A673 (cell line): ENCODE data around the gene PLXND1. TPM values are rescaled to one million over a fixed set of nuclear protein-coding genes. Genes with fewer than 3 reads are reported as not detected.

ENCODE experiments used
- BruUV-seq: library from RNA; stranded (reverse); fragments of 400-500 nt; replicated peaks from 2 replicates; lab custom pipeline; 2021; lab: Mats Ljungman, UMichigan
- CTCF ChIA-PET: fragments of 300-600 bp; sonication (Branson Sonifier 250); formaldehyde crosslinking; loops from one replicate; lab custom pipeline; 2022; ENCODE audit warnings: antibody characterized with exemption; lab: Charles Lee
- POLR2A ChIA-PET: fragments of 300-600 bp; sonication (Branson Sonifier 250); formaldehyde crosslinking; loops from one replicate; lab custom pipeline; 2022; ENCODE audit warnings: antibody characterized with exemption; ENCODE audit not compliant: low non-redundant PET; lab: Charles Lee
- DNase-seq: peaks from one replicate; pipeline ENCODE4 v3.0.0-alpha.2; 2015; ENCODE audit warnings: low spot score
- H3K27ac ChIP-seq: fragments of 200-600 bp; sonication (generic); 2 replicates; pipeline ENCODE4 v1.5.1; 2016; ENCODE audit warnings: mixed run types, low read depth, mild to moderate bottlenecking, mixed read lengths, antibody characterized with exemption, low read length; ENCODE audit not compliant: poor library complexity, severe bottlenecking
- H3K27me3 ChIP-seq: fragments of 200-600 bp; sonication (generic); replicated peaks from 2 replicates; pipeline ENCODE4 v1.6.1; 2017; ENCODE audit warnings: mixed run types, low read depth, mild to moderate bottlenecking, mixed read lengths, antibody characterized with exemption, low read length; ENCODE audit not compliant: insufficient read depth, poor library complexity
- H3K36me3 ChIP-seq: fragments of 200-600 bp; sonication (generic); 2 replicates; pipeline ENCODE4 v1.6.1; 2016; ENCODE audit warnings: mixed run types, mild to moderate bottlenecking, mixed read lengths, antibody characterized with exemption, low read length; ENCODE audit not compliant: insufficient read depth, poor library complexity, severe bottlenecking
- H3K4me1 ChIP-seq: fragments of 200-600 bp; sonication (generic); 2 replicates; pipeline ENCODE4 v1.6.1; 2017; ENCODE audit warnings: mixed run types, mild to moderate bottlenecking, mixed read lengths, antibody characterized with exemption, low read length; ENCODE audit not compliant: insufficient read depth, poor library complexity, severe bottlenecking
- H3K4me3 ChIP-seq: fragments of 200-600 bp; sonication (generic); 2 replicates; pipeline ENCODE4 v1.5.1; 2016; ENCODE audit warnings: low read depth, mixed run types, mild to moderate bottlenecking, mixed read lengths, low read length; ENCODE audit not compliant: poor library complexity, severe bottlenecking
- H3K9me3 ChIP-seq: fragments of 200-600 bp; sonication (generic); 2 replicates; pipeline ENCODE4 v1.6.1; 2016; ENCODE audit warnings: mixed run types, low read depth, mild to moderate bottlenecking, mixed read lengths, antibody characterized with exemption, low read length; ENCODE audit not compliant: poor library complexity, severe bottlenecking
- EZH2 ChIP-seq: fragments of 200-600 bp; sonication (generic); IDR thresholded peaks from 2 replicates; pipeline ENCODE4 v1.6.1; 2017; ENCODE audit warnings: borderline replicate concordance, low read depth, mild to moderate bottlenecking, mixed read lengths, antibody characterized with exemption, low read length; ENCODE audit not compliant: poor library complexity, severe bottlenecking
- intact Hi-C: fragments of 100-400 bp; cut with micrococcal nuclease; formaldehyde crosslinking; loops from one replicate; pipeline ENCODE4 v1.10.0; 2022; ENCODE audit not compliant: unreplicated experiment
- total RNA-seq: library from RNA; stranded (reverse); gene quantifications from 2 replicates; pipeline ENCODE4 v1.2.3, GENCODE V29; 2021
- TF ChIP-seq, protein P1 (sequence below): fragments of 300-800, 200-600 bp; sonication (generic); conservative IDR thresholded peaks from 2 replicates; pipeline ENCODE4 v1.5.1; 2017; ENCODE audit warnings: low read depth, mild to moderate bottlenecking, antibody characterized with exemption, low read length, moderate library complexity, mixed read lengths

The PLXND1 gene
- total RNA-seq, 1 experiment from 2014 or later, result 31.5 TPM

DNA sequence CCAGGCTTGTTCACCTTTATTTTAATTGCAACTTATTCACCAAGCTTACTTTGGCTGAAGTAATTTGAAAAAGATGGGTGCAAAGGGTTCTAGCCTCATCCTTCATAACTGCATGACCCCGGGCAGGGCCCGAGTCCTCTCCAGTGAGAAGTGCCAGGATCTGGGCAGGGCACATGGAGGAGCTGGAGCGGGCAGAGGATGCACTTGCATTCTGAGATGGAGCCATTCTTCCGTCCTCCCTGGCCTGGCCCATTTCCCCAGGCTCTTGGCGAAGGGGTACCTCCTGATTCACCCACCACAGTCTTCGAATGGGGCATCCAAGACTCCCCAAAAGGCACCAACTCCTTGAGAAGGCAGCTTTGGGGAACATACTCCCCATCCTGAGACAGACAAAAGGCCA, 22.5 kb upstream of the PLXND1 start:
- BruUV-seq, result no TSS peak
- TF ChIP-seq, protein P1, sequence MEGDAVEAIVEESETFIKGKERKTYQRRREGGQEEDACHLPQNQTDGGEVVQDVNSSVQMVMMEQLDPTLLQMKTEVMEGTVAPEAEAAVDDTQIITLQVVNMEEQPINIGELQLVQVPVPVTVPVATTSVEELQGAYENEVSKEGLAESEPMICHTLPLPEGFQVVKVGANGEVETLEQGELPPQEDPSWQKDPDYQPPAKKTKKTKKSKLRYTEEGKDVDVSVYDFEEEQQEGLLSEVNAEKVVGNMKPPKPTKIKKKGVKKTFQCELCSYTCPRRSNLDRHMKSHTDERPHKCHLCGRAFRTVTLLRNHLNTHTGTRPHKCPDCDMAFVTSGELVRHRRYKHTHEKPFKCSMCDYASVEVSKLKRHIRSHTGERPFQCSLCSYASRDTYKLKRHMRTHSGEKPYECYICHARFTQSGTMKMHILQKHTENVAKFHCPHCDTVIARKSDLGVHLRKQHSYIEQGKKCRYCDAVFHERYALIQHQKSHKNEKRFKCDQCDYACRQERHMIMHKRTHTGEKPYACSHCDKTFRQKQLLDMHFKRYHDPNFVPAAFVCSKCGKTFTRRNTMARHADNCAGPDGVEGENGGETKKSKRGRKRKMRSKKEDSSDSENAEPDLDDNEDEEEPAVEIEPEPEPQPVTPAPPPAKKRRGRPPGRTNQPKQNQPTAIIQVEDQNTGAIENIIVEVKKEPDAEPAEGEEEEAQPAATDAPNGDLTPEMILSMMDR, result no peak
- TF ChIP-seq EZH2, result no peak
- Histone ChIP-seq H3K4me1 (peaks cover 20% of the 10 kb centered on the region), H3K4me3 (no peak overlapping the region), H3K36me3 (no peaks in the 10 kb centered on the region), H3K27ac (no peak overlapping the region), H3K9me3 (no peaks in the 10 kb centered on the region), H3K27me3 (no peaks in the 10 kb centered on the region)
- CTCF ChIA-PET, result interaction anchor here (1.4 kb wide), 1 partner anchor 313 kb away, joined by 4 read pairs; no protein-coding TSS in a partner anchor
- intact Hi-C loops, result loop anchor here (2.0 to 5.0 kb wide), 3 partner anchors 137 to 468 kb away; no protein-coding TSS in a partner anchor
- DNase-seq, result no peak
- POLR2A ChIA-PET, result no interaction called here

DNA sequence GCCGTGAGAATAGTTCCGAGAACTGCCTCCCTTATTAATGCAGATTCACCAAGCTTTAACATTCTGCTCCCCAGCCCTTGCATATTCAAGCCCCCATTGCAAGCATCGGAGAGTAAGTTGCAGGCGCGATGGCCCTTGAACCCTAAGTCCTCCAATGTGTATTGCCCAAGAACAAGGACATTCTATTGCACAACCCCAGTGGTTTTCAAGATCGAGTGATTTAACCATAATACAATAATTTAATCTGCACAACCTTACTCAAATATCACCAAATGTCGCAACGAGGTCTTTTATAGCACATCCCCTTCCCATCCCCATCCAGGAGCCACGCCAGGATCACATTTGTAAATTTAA, 21.7 kb upstream of the PLXND1 start:
- Histone ChIP-seq H3K9me3 (no peaks in the 10 kb centered on the region), H3K36me3 (no peaks in the 10 kb centered on the region), H3K4me3 (peak overlapping the region; percentile 52), H3K27ac (no peak overlapping the region), H3K27me3 (no peaks in the 10 kb centered on the region), H3K4me1 (peaks cover 20% of the 10 kb centered on the region)
- CTCF ChIA-PET, result interaction anchor here (0.6 to 1.4 kb wide), 4 partner anchors 22 to 314 kb away, joined by 3 to 4 read pairs (median 4); partner anchors contain the start of gene PLXND1
- POLR2A ChIA-PET, result no interaction called here
- no TSS peak for BruUV-seq
- TF ChIP-seq, protein P1, result no peak
- no peak for TF ChIP-seq EZH2
- intact Hi-C loops, result loop anchor here (1.0 to 5.0 kb wide), 4 partner anchors 136 to 469 kb away; no protein-coding TSS in a partner anchor
- DNase-seq, result no peak

DNA sequence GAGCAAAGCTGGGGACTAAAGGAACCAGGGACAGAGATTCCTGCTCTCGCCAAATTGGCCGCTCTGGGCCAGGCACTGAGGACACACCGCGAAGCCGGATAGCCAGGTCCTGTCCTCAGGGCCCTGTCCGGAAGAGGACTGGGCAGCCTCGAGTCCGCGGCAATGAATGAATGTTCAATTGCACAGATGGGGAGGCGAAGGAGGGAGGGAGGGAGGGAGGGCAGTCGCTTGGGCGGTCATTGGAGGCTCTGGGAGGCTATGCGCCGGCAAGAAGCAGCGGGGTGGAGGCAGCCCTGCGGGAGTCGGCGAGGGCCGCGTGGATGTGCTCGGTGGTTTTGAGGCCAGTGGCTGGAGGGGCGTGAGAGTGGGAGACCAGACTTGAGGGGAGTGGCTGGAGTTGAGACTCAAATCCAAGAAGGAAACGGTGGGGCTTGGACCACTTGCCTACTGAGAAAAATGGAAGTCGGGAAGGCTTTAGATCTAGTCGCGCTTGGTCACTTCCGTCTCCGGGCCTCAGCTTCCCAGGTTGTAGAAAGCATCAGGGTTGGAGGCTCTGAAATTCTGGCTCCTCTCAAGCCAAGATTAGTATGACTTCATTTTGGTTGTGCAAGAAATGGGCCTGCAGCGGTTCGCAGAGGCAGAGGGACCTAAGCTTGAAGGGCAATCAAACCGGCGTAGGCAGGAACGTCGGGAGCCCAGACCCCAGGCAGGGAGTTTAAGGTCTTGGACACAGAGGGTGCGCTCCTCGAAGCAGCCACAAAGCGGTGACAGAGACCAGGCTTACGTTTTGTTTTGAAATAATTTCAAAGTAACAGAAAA, 21.1 kb upstream of the PLXND1 start:
- Histone ChIP-seq H3K27me3 (no peaks in the 10 kb centered on the region), H3K9me3 (no peaks in the 10 kb centered on the region), H3K4me1 (peaks cover 20% of the 10 kb centered on the region), H3K4me3 (peak overlapping the region; percentile 52), H3K36me3 (no peaks in the 10 kb centered on the region), H3K27ac (peak overlapping the region; percentile 75)
- ChIA-PET POLR2A (no interaction called here), CTCF (interaction anchor here (0.6 to 1.4 kb wide), 7 partner anchors 14 to 314 kb away, joined by 3 to 12 read pairs (median 4); partner anchors contain the start of gene PLXND1)
- intact Hi-C loops, result loop anchor here (1.0 to 5.0 kb wide), 4 partner anchors 135 to 470 kb away; no protein-coding TSS in a partner anchor
- BruUV-seq, result no TSS peak
- DNase-seq, result peak; percentile 91
- TF ChIP-seq, protein P1, result peak; percentile 84
- no peak for TF ChIP-seq EZH2
